HL-60/S4 treated with phorbol 12-myristate 13-acetate at 8.2 ng/mL for 4 days and 3 days (cell line): ENCODE data around the gene C1QTNF2.

Source experiments
- in situ Hi-C: fragments of 300-500 bp; cut with MboI; formaldehyde crosslinking; loops from 2 replicates; pipeline ENCODE4 v1.15.0; 2022; ENCODE audit warnings: low sequenced_read_pairs

Gene C1QTNF2

DNA sequence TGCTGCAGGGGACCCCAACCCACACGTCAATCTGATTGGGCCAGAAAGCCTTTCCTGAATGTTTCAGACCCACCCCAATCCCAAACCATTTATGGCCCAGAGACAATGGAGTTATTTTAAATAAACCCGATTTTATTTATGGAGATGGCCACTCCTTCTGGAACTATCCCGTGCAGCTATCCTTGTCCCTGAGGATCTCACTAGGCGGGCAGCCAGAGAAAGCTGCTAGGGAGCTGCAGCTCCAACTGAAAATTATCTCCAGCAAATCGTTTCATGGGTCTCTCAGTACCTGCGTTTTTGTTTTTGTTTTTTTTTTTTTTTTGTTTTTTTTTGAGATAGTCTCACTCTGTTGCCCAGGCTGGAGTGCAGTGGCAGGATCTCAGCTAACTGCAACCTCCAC is 23.0 kb downstream of the C1QTNF2 start:
- in situ Hi-C loops = loop anchor here (25.0 kb wide), 1 partner anchor 285 kb away; no protein-coding TSS in a partner anchor

DNA sequence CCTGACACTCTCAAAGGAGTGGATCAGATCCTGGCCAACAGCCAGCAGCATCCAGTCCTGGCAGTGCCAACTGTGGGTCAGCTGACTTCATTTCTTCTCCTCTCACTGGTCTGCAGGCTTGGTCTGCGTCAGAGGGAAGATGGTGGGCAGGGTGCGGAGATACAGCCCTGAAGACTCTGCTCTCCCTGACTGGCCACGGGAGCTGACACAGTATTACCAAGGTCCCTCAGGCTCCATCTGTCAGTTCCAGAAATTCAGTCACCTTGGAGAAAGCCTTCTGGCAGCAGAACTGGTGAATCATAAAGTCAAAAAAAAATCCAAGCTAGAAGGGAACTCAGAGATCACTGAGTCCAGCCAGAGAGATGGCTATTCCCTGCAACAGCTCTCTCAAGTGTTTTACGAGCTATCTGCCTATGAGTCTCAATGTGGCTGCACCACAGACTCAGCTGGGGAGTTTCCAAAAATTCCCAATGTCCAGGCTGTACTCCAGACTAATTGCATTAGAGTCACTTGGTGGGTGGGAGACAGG is 27.9 kb downstream of the C1QTNF2 start:
- in situ Hi-C loops = loop anchor here (25.0 kb wide), 1 partner anchor 280 kb away; no protein-coding TSS in a partner anchor

DNA sequence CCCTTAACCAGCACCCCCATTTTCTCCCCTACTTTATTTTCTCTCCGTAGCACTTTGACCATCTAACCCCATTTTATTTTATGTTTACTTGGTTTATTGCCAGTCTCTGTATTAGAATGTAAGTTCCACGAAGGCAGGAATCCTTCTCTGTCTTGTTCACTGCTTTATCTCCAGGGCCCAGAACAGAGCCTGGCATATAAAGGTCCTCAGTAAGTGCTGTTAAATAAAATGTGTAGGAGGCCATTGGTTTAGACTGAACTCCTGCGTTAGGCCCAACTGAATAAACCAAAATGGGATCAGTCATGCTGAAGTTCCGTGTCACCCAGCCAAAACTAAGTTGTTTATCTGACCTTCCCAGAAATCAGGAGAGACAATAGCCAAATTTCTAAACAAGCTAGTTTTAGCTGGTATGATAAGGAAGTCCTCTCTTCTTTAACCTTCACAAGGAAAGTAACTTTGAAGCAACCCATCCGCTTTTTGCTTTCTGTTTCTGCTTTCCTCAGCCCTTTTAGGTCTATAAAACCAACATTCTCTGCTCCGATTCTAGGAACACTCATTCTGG is 29.0 kb downstream of the C1QTNF2 start:
- in situ Hi-C loops = loop anchor here (25.0 kb wide), 1 partner anchor 279 kb away; no protein-coding TSS in a partner anchor

DNA sequence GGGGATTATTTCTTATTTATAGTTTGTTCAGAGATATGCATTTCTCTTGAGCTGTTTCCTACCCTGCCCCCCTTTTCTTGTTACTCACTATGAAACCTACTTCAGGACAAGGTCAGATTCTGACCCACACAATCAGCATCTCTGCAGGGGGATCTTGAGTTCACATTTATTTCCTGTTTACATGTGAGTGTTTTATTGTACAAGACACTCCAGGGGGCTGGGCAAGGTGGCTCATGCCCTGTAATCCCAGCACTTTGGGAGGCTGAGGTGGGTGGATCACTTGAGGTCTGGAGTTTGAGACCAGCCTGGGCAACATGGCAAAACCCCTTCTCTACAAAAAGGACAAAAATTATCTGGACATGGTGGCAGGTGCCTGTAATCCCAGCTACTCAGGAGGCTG is 29.9 kb downstream of the C1QTNF2 start:
- in situ Hi-C loops = loop anchor here (25.0 kb wide), 1 partner anchor 278 kb away; no protein-coding TSS in a partner anchor

DNA sequence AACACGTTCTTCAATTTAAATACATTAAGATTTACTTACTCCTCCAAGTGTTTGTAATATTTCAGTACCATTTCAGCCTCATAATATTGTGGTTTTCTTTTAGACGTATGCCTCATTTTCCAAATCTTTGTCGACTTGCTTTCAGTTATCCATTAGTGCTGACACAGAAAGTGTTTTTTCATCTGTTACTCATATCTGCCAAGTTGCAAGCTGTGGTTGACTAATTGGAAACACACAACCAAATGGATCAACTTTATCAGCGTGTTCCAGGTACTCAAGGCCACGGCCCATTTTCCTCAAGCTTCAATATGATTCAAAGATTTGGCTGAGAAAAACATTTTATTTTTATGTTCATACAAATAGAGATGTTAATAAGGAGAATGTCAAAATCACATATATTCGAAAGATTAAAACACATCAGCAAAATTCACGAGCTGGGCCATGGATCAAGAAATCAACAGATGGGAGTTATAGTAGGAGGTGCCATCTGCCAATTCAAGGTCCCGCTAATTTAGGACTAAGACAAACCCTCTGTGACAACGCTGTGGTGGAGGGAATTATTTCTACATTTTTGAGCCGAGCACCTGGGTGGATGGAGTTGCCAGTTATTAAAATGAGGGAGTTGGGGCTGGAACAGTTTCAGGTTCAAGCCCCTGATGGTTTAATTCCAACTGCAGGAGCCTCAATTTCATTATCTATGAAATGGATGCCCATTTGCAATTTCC is 30.9 kb downstream of the C1QTNF2 start:
- in situ Hi-C loops = loop anchor here (25.0 kb wide), 1 partner anchor 277 kb away; no protein-coding TSS in a partner anchor

DNA sequence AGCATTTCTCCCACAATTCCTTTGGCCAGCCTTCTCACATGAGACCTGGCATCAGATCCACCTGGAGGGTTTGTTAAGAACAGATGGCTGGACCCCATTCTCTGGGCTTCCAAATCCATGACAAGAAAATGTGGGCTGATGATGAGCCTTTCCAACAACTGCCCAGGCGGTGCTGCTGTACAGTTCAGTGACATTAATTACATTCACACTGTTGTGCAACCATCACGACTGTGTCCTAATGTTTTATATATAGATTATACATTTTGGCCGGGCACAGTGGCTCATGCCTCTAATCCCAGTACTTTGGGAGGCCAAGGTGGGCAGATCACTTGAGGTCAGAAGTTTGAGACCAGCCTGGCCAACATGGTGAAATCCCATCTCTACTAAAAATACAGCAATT is 35.7 kb downstream of the C1QTNF2 start:
- in situ Hi-C loops = loop anchor here (25.0 kb wide), 1 partner anchor 272 kb away; no protein-coding TSS in a partner anchor

DNA sequence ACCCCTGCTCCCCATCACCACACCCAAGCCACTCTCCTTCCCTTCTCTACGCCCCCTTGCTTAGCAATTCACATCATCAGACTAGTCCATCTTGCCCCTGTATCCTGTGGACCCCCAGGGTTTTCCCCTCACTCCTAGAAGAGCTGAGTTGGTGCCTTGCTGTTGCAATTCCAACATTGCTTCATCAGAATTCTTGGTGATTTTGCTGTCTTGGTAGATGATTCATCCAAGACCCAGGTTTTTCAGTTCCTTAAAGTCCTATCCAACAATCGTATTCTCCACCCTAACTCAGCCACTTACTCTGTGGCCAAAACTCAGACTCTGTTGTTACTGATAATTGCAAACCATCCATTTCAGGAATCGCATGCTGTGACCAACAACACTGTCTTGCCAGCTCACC is 36.7 kb downstream of the C1QTNF2 start:
- in situ Hi-C loops = loop anchor here (25.0 kb wide), 1 partner anchor 271 kb away; no protein-coding TSS in a partner anchor

DNA sequence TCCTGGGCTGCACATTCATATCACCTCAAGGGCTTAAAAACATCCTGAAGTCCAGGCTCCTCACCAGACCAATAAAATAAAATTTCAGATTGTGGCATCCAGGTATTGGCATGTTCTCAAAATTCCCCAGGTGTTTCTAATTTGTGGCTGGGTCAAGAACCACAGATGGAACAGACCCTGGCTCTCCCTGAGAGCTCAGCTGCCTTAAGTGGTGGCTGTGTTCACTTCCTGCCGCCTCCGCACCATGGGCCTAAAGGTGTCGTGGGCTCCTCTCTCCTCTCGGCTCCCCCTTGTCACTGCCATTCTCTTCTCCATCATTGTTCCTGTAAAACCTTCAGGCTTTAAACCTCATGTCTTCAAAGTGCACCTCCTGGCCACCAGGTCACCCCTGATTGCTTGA is 40.2 kb downstream of the C1QTNF2 start:
- in situ Hi-C loops = loop anchor here (25.0 kb wide), 1 partner anchor 268 kb away; no protein-coding TSS in a partner anchor

DNA sequence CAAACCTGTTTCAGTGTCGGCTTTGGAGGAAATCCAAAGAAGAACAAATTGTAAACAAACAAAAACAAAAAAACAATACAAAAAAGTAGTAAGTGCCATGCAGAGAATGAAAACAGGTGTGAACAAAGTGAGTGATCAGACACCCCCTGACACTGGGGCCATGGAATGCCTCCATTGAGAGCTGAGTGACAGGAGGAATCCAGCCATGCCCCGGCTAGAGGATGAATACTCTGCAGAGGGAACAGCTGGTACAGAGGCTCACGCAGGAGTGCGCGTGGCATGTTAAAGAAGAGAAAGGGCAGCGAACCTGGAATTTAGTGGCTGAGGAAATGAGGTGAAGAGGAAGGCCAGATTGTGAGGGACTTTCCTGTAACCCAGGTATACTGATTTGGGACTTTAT is 42.6 kb downstream of the C1QTNF2 start:
- in situ Hi-C loops = loop anchor here (25.0 kb wide), 1 partner anchor 266 kb away; no protein-coding TSS in a partner anchor

DNA sequence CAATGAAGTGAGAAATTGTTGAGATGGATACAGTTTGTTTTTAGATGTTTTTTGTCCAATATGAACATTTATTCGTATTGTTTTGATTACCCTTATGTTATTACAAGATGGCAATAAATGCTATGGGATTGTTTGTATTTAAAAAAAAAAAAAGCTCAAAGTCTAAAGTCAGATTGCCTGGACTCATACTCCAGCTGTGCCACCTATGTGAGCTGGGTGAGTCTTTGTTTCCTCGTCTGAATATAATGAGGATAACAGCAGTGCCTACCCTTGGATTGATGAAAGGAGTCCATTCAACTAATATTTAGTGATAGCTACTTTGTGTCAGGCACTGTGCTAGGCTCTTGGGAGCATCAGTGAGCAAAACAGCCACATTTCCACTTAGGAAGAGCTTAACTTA is 43.4 kb downstream of the C1QTNF2 start:
- in situ Hi-C loops = loop anchor here (25.0 kb wide), 1 partner anchor 265 kb away; no protein-coding TSS in a partner anchor

DNA sequence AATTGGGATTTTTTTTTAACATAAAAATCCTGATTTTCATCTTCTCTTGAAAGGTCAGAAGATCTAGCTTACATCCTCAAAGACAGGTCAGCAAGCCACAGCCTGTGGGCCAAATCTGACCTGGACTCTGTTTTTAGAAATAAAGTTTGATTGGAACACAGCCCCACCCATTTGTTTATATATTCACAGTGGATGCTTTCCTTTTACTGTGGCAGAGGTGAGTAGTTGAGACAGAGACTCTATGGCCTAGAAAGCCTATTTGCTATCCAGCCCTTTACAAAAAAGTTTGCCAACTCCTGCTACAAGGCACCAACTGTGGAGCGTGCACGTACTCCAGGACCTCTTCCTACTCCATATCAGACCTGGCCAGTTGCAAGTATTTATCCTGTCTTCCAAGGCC is 44.7 kb downstream of the C1QTNF2 start:
- in situ Hi-C loops = loop anchor here (25.0 kb wide), 1 partner anchor 263 kb away; no protein-coding TSS in a partner anchor

DNA sequence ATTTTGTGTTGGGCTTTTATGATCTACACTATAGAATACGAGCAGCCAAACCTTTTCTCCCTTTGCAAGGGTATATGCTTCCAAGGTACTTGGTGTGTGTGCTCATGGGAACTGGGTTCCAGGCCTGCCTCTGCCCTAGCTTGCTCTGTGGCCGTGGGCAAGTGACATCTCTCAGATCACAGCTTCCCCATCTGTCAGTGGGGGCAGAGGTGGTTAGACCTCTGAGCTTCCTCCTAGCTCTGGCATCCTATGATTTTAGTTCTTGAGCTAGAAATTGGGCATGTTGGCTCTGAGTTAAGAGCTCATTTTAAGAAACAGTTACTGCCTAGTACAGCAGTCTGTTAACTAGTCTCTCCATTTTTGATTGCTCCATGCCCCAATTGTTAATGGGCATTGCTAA is 45.5 kb downstream of the C1QTNF2 start:
- in situ Hi-C loops = loop anchor here (25.0 kb wide), 1 partner anchor 263 kb away; no protein-coding TSS in a partner anchor

DNA sequence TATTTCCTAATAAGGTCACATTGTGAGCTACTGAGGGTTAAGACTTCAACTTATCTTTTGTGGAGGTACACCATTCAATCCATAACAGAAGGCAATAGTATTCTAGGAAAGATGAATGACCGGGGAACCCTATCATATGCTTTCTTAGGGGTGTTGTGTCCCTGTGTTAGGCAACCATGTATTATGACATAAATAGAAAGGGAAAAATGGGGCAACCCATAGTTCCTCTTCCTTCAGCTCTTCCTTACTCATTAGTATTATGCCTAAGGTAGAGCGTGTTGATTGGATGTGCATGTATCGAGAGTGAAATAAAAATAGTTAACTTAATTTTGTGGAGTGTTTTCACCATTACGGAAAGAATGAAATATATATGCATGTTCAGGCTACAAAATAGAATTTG is 52.0 kb downstream of the C1QTNF2 start:
- in situ Hi-C loops = no loop called here

DNA sequence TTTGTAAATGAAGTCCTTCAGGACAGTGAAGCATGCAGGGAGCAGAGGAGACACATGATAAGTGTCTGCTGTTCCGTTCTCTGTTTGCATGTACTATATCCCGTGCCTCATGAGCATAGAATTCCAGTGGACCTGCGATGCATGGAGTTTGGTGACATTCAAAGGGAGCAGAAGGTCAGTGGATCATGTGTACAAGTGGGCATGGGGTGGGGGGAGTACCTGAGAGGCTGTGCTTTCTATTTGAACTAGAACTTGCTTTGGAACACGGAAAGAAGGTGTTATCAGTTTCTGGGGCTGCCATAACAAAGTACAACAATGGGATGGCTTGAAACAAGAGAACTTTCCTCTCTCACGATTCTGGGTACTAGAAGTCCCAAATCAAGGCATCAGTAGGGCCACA is 53.0 kb downstream of the C1QTNF2 start:
- in situ Hi-C loops = no loop called here

DNA sequence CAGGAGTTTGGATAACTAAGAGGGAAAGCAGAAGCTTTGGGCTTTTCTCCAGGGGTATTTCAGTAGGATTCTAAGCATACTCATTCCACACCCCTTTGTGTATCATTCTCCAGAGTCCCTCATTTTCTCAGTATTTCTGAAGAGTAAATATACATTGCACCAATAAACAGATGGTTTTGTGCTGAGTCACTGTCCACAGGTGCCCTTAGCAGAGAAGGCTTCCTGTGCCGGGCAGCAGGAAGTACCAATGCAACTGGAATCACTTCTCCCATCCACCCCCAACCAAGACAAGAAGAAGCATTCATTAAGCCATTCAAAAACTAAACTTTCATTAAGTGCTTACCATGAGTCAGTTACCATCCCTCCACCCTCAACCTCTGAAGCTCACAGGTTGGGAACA is 54.5 kb downstream of the C1QTNF2 start:
- in situ Hi-C loops = no loop called here

DNA sequence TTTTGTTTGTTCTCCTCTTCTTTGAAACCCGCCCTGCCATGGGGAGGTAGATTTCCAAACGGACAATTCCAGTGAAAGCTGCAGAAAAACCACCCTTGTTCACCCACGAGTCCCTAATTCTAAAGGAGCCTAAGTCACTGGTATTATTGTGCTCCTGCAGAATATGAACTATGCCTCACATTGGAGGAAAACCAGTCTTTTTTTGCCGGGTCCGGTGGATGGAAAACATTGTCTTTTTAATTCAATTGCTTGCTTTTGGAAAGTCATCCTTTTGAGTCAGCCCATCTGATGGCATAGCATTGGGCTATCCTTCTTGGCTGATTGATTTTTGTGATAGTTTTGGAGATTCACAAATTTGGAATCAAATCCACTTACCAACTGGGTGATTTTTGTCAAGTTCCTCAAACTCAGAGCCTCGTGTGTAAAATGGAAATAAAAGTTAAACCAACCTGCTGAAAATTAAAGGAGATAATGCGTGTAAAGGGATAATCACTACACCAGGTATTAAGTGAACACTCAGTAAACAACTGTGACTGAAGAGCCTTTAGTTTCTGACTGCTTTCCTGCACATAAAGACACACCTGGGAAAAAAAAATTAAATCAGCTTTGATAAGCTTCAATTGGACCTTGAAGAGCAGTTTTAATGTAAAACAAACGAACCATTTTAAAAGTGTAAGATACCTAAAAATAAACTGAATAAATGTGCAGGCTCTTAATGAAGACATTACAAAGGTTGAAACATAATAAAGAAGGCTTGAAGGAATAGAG is 57.3 kb downstream of the C1QTNF2 start:
- in situ Hi-C loops = no loop called here

DNA sequence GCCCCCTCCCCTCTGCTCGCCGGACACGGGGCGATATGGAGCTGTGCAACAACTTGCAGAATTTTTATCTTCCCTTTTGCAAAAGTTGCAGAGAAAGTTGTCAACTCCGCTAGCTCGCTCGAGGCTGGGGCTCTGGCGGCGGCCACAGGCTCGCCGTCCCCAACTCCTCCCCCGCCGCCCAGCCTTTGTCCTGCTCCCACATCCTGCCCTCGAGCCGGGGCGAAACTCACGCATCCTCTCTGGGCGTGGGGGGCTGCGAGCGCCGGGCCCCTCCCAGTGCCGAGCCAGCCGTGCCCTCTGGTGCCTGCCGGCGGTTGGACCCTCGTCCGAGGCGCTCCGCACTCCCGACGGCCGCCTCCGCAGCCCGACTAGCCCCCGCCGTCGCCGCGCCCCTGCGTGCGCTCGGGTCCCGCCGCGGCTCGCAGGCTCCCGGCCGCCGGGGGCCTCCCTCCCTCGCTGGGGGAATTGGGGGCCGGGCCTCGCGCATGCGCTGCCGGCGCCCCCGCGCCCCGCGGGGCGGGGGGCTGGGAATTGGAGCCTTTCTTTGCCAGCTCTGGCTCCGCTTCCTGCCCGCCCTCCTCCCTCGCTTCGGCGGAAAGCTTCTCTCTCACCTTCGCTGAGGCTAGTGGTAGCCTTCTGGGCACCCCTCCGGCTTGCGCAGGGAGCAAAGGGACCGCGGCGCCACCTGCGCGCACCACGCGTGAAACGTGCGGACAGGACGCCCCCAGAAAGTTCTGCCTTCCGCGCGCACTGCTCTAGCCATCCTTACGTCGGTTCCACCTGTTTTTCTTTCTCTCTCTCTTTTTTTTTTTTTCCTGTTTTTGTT is 58.1 kb downstream of the C1QTNF2 start, which contains the start of gene CCNJL:
Gene CCNJL (minus strand): TSS at position 431 of the 826 bp plus-strand sequence. CDS start 641 bp downstream, outside the sequence.
- in situ Hi-C loops = no loop called here

DNA sequence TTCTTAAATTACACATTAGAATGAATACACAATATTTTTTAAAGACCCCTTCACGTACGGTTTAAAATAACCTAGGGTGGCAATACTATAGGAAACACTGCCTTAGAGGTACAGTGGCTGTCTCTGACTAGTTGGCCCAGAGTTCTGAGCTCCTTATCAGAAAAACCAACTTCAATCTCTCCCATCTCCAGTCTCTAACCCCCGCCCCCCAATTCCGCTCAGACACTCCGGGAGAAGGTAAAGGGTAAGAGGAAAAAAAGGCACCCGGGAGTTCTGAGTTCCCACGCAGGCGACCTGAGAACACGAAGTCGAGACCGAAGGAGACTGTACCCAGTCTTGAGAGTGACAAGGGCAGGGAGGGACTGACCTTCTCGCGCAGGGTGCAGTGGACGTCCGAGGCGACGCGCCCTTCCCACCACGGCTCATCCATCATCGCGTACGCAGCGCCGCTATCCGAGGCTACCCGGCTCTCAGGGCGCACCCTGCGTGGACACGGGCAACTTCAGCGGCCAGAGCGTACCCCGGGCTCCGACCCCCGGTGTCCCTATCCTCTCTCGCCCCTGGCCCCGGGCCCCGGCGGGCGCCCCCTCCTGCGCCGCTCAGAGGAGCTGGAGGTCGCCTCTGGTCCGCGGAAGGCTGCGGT is 58.8 kb downstream of the C1QTNF2 start:
- in situ Hi-C loops = no loop called here

DNA sequence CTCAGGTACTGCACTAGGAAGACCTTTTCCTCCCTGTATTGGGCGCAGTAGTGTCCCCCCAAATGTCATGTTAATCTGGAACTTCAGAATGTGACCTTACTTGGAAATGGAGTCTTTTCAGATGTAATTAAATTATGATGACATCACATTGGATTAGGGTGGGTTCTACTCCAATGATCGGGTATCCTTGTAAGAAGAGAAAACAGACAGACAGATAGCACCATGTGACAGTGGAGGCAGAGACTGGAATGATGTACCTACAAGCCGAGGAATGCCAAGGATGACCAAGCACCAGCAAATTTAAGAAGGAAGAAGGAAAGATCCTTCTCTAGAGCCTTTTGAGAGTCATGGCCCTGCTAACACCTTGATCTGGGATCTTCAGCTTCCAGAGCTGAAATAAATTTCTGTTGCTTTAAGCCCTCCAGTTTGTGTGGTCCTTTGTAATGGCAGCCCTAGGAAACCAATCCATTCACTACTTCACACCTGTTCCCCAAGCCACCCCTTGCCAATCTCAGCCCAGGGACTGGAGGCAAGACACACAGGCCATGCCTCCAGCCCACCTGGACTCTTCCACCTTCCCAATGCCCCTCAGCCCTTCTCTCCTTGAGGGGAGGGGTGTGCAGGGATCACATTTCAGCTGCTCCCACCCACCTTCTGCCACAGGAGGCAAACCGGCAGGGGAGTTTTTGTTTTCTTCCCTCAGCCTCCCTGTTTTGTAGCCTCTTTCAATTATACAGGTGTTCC is 59.7 kb downstream of the C1QTNF2 start:
- in situ Hi-C loops = no loop called here
